ENCODE measurements around the gene SELENOP.
"Not testable (repeated sequence)": the region's sequence is repeated elsewhere in the genome, so short reads cannot be mapped to it uniquely, and the experiment has no call there.

The SELENOP gene

DNA sequence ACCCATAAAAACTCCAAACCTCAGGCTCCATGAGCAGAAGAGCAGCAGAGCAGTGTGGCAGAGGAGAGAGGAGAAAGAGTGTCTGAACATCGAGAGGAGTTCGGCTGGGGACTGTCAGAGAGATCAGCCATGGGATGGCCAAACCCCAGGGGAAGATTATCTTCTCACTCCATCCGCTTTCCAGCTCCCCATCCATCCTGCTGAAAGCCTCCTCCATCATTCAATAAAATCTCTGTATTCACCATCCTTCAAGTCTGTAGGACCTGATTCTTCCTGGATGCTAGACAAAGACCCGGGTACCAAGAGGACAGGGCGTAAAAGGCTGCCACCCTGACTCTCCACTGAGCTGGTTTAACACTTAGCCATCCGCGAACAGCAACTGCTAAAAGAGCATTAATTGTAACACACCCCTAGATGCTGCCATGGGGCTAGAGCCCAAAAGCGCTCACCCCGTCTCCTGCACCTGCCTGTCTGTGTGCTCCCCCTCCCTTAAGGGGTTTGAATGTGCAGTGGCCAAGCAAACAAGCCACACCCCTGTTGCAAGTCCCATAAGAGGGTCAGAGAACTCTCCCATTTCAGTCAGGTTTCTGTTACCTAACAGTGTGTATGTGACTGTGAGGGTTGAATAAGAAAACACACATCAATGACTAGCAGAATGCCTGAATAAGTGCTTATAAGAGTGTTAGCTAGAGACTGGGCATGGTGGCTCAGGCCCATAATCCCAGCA lies 13.9 kb upstream of the SELENOP start:
- intact Hi-C loops (cut with DNase I; ENCODE audit: low total_unique reads), result no loop called here
- Histone ChIP-seq H3K36me3 (no peaks in the 10 kb centered on the region), H3K4me1 (no peaks in the 10 kb centered on the region)

DNA sequence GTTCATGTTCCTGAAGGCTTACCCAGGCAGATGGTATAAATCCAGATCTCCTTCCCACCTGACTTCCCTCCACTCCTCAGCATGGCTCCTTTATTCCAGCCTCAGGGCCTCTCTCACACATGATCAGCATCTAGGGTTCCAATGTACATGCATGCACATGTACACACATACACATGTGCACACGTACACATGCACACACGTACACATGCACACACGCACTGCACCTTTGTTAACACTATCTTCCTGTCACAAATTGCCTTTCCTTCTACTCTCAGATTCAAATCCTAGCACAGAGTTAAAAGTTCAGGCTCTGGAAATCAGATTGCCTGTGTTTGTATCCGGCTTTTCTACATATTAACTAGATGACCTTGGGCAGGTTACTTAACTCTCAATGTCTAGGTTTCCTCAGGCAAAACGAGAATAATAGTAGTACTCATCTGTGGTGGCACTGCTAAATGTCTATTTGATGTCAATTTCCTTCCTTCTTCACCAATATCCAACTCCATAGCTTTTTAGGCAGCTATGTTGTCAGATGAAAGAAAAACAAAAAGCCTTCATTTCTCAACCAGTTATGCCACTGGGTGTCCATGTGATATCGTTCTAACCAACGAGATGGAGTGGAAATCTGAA lies 12.8 kb upstream of the SELENOP start:
- H3K4me3 ChIP-seq, result no peak overlapping the region

More for the DNA sequence above, 13.9 kb upstream of the SELENOP start:
- TF ChIP-seq, protein P1, sequence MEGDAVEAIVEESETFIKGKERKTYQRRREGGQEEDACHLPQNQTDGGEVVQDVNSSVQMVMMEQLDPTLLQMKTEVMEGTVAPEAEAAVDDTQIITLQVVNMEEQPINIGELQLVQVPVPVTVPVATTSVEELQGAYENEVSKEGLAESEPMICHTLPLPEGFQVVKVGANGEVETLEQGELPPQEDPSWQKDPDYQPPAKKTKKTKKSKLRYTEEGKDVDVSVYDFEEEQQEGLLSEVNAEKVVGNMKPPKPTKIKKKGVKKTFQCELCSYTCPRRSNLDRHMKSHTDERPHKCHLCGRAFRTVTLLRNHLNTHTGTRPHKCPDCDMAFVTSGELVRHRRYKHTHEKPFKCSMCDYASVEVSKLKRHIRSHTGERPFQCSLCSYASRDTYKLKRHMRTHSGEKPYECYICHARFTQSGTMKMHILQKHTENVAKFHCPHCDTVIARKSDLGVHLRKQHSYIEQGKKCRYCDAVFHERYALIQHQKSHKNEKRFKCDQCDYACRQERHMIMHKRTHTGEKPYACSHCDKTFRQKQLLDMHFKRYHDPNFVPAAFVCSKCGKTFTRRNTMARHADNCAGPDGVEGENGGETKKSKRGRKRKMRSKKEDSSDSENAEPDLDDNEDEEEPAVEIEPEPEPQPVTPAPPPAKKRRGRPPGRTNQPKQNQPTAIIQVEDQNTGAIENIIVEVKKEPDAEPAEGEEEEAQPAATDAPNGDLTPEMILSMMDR (IDR thresholded peaks at IDR 0.05), result no peak
- no peak for DNase-seq
- H3K27ac ChIP-seq, result no peak overlapping the region
- no peak overlapping the region for H3K4me3 ChIP-seq
- no peaks in the 10 kb centered on the region for H3K9me3 ChIP-seq
- H3K27me3 ChIP-seq, result no peaks in the 10 kb centered on the region

DNA sequence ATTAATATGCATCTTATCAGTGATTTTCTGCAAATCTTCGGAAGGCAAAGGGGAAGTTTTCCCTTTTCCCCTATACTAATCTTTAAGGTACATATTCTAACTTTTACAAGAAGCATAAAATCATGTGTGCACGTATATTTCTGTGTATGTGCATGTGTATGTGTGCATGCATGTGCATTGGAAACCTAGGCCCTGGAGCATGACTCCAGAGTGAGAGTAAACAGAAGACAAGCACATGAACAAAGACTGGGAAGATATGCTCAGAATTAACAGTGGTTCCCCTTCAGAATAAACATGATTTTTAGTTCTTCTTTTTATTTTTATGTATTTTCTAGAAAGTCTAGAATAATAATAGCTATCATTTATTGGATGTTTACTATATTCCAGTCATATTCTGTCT lies 10.9 kb upstream of the SELENOP start:
- H3K9me3 ChIP-seq, result no peaks in the 10 kb centered on the region
- no peak for DNase-seq
- no peaks in the 10 kb centered on the region for H3K27me3 ChIP-seq
- no peak overlapping the region for H3K4me3 ChIP-seq
- intact Hi-C loops (cut with DNase I; ENCODE audit: low total_unique reads), result no loop called here
- TF ChIP-seq, protein P1 (IDR thresholded peaks at IDR 0.05), result no peak
- H3K36me3 ChIP-seq, result no peaks in the 10 kb centered on the region
- no peaks in the 10 kb centered on the region for H3K4me1 ChIP-seq
- no peak overlapping the region for H3K27ac ChIP-seq

More for the DNA sequence above, 12.8 kb upstream of the SELENOP start:
- no peaks in the 10 kb centered on the region for H3K27me3 ChIP-seq
- no peaks in the 10 kb centered on the region for H3K9me3 ChIP-seq
- intact Hi-C loops (cut with DNase I; ENCODE audit: low total_unique reads), result no loop called here
- no peaks in the 10 kb centered on the region for H3K36me3 ChIP-seq
- TF ChIP-seq, protein P1 (IDR thresholded peaks at IDR 0.05), result no peak
- no peaks in the 10 kb centered on the region for H3K4me1 ChIP-seq
- no peak overlapping the region for H3K27ac ChIP-seq
- DNase-seq, result no peak

DNA sequence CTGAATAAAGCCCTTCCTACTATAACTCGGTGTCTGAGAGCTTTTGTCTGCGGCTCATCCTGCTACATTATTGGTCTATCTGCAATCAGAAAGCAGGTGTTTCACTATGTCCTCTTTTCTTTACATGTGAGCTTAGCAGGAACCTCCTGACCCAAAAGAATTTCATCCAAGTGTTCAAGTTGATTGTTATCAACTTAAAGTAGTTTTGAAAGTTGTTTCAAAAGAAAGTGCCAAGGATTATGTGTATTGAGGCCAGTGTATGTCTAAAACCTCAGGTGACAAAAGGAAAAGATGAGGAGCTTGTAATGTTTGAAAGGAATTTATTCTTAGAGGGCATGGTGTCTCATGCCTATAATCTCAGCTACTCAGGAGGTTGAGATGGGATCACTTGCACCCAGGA lies 8.1 kb upstream of the SELENOP start:
- H3K9me3 ChIP-seq, result no peaks in the 10 kb centered on the region
- H3K36me3 ChIP-seq, result no peaks in the 10 kb centered on the region
- H3K27me3 ChIP-seq, result no peaks in the 10 kb centered on the region
- DNase-seq, result no peak
- intact Hi-C loops (cut with DNase I; ENCODE audit: low total_unique reads), result no loop called here
- no peak overlapping the region for H3K4me3 ChIP-seq
- TF ChIP-seq, protein P1 (IDR thresholded peaks at IDR 0.05), result no peak
- no peaks in the 10 kb centered on the region for H3K4me1 ChIP-seq
- no peak overlapping the region for H3K27ac ChIP-seq

DNA sequence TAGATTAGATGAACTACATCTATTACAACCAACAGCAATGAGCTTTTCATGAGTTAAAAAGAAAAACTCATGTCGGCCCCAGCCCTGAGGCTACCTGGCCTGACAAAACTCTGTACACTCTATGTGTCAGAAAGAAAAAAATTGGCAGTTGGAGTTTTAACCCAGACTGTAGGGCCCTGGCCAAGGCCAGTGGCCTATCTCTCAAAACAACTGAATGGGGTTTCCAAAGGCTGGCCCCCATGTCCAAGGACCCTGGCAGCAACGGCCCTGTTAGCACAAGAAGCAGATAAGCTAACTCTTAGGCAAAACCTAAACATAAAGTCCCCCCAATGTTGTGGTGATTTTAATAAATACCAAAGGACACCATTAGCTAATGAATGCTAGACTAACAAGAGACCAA lies 4.9 kb upstream of the SELENOP start:
- H3K4me3 ChIP-seq; intact Hi-C loops (cut with DNase I; ENCODE audit: low total_unique reads); DNase-seq; H3K36me3 ChIP-seq; H3K27ac ChIP-seq; H3K9me3 ChIP-seq; H3K4me1 ChIP-seq; H3K27me3 ChIP-seq: not testable (repeated sequence)

DNA sequence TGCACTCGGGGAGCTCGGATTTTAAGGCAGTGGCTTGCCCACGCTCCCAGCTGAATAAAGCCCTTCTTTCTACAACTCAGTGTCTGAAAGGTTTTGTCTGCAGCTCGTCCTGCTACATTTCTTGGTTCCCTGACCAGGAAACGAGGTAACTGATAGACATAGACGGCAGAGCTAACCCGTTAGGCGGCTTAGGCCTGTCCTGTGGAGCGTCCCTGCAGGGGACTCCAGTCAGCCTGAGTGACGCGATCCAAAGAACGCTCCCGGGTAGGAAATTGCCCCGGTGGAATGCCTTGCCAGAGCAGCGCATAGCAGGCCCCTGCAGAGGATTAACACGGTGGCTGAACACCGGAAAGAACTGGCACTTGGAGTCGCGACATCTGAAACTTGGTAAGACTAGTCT lies 1.8 kb upstream of the SELENOP start:
- Histone ChIP-seq H3K36me3 (no peaks in the 10 kb centered on the region), H3K27ac (no peak overlapping the region), H3K4me1 (no peaks in the 10 kb centered on the region), H3K27me3 (no peaks in the 10 kb centered on the region), H3K9me3 (no peaks in the 10 kb centered on the region), H3K4me3 (no peak overlapping the region)
- intact Hi-C loops (cut with DNase I; ENCODE audit: low total_unique reads), result no loop called here
- DNase-seq, result no peak
- TF ChIP-seq, protein P1 (IDR thresholded peaks at IDR 0.05), result no peak
